Amniotic stem cell (primary cell): ENCODE data around the gene TRIM5.
A peak's percentile ranks its signal among the peaks of the same experiment; 100 is the strongest.

Source experiments
- DNase-seq: peaks from one replicate; lab custom pipeline; 2025; lab: John Stamatoyannopoulos, UW

The TRIM5 gene

GRCh38 chr11:5624489-5625279 is 60.2 kb downstream of the TRIM5 start, which contains the start of gene TRIM34:
TRIM34 (plus strand) TSS chr11:5625001; CDS start chr11:5632332, 7,331 bp downstream.
- DNase-seq, result peak; percentile 38

DNA sequence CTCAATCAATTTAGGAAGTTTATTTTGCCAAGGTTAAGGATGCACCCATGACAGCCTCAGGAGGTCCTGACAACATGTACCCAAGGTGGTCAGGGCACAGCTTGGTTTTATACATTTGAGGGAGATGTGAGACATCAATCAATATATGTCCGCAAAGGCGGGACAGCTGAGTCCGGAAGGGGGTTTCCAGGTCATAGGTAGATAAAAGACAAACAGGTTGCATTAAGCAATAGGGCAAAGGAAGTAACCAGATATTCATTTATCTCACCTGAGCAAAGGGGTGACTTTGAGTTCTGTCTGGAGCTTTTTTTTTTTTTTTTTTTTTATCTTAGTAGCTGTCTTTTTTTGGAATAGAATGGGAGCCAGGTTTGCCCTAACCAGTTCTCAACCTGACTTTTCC is 62.1 kb downstream of the TRIM5 start:
- no peak for DNase-seq

DNA sequence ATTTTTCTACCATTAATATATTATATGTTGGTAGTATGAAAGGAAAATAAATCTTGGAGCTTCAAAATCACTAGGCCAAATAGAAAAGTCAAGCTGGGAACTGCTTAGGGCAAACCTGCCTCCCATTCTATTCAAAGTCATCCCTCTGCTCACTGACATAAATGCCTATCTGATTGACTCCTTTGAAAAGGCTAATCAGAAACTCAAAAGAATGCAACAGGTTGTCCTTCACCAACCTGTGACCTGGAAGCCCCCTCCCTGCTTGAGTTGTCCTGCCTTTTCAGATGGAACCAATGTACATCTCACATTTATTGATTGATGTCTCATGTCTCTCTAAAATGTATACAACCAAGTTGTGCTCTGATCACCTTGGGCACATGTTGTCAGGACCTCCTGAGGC is 63.3 kb downstream of the TRIM5 start:
- DNase-seq, result no peak

DNA sequence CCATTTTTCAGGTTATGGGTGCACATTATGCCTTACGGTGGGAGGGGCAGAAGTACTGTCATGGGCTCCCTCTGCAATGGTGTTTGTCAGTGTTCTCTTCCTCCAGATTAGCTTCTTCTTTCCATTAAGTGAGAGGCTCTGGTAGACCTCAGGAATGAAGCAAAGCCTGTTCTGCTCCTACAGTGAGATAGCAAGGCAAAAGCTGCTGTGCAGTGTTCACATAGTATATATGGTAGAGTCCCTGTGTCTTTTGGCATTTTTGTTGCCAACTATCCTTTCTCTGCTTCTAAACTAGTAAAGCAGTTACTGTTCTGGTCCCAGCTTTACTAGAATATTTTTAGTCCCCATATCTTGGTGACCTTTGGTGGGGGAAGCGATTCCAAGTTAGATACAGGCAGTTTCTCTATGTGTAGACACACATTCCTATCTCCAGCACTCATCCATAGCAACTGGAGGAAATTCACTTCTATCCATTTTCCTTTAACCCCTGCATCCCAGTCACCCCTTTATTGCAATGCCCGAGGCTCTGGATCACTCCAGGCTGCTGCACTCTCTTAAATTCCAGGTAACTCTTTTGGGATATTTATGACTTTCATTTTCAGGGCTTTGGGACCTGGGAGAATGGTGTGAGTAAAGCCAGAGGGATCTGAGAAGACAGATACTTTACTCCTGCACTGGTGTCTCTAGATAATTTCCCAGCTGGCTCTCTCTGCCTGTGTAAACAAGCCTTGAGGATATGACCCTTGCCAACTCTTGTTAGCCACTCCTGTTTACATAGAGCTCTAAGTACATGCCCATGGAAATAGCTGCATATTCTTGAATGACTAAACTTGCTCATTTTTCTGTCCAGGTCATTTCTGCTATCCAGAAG is 64.0 kb downstream of the TRIM5 start:
- peak; percentile 75 for DNase-seq

- peak; percentile 49 for DNase-seq
Measured at GRCh38 chr11:5618807-5619206, 66.1 kb downstream of the TRIM5 start.
